HEK293 (cell line): ENCODE results near the gene TOM1.

Experiments
- CTCF ChIP-seq: fragments of 450-650 bp; formaldehyde crosslinking; IDR thresholded peaks from 2 replicates; pipeline ENCODE4 v1.5.1; 2016; ENCODE audit warnings: missing biosample characterization, missing genetic modification characterization
- ZFHX2 ChIP-seq: fragments of 450-650 bp; formaldehyde crosslinking; conservative IDR thresholded peaks from 2 replicates; pipeline ENCODE4 v1.5.1; 2016; ENCODE audit warnings: missing biosample characterization, missing genetic modification characterization
- ZFP3 ChIP-seq: fragments of 450-650 bp; formaldehyde crosslinking; IDR thresholded peaks from 2 replicates; pipeline ENCODE4 v1.5.1; 2016; ENCODE audit warnings: low read depth, missing biosample characterization, missing genetic modification characterization
- ZNF10 ChIP-seq: fragments of 450-650 bp; formaldehyde crosslinking; IDR thresholded peaks from 2 replicates; pipeline ENCODE4 v1.5.1; 2017; ENCODE audit warnings: missing biosample characterization, missing genetic modification characterization
- ZNF114 ChIP-seq: fragments of 450-650 bp; formaldehyde crosslinking; IDR thresholded peaks from 2 replicates; pipeline ENCODE4 v1.5.0; 2017; ENCODE audit warnings: missing biosample characterization, missing genetic modification characterization
- ZNF274 ChIP-seq, 2 experiments: fragments of 200-500 bp in 1 of 2; fragments of 450-650 bp in 1 of 2; sonication (Bioruptor generic) in 1 of 2; formaldehyde crosslinking in 1 of 2; IDR thresholded peaks; 2 replicates each; pipeline versions ENCODE4 v1.5.1 to v1.6.1; 2014 to 2016; ENCODE audit warnings: borderline replicate concordance in 1 of 2, inconsistent platforms in 1 of 2, low read length in 1 of 2, missing biosample characterization in 1 of 2, missing genetic modification characterization in 1 of 2
- ZNF426 ChIP-seq: fragments of 450-650 bp; formaldehyde crosslinking; IDR thresholded peaks from 2 replicates; pipeline ENCODE4 v1.5.1; 2017; ENCODE audit warnings: missing biosample characterization, missing genetic modification characterization, mild to moderate bottlenecking, inconsistent platforms, moderate library complexity
- ZNF664 ChIP-seq: fragments of 450-650 bp; formaldehyde crosslinking; IDR thresholded peaks from 2 replicates; pipeline ENCODE4 v1.5.1; 2016; ENCODE audit warnings: missing biosample characterization, missing genetic modification characterization
- ZNF704 ChIP-seq: fragments of 450-650 bp; formaldehyde crosslinking; IDR thresholded peaks from 2 replicates; pipeline ENCODE4 v1.5.1; 2016; ENCODE audit warnings: missing biosample characterization, missing genetic modification characterization
- ZNF747 ChIP-seq: fragments of 450-650 bp; formaldehyde crosslinking; IDR thresholded peaks from 2 replicates; pipeline ENCODE4 v1.5.1; 2016; ENCODE audit warnings: missing biosample characterization, missing genetic modification characterization

GRCh38 chr22:35257321-35258190, 42.1 kb upstream of the TOM1 start, which contains the start of gene HMGXB4:
- TF ChIP-seq ZNF704 (tag by site-specific recombination) (no peak), ZNF426 (tag by site-specific recombination) (no peak), ZNF747 (tag by site-specific recombination) (no peak), CTCF (tag by site-specific recombination) (peak; percentile 75), ZNF274 (IDR thresholded peaks at IDR 0.05; ENCODE audit: low read length) (no peak), ZNF274 (tag by site-specific recombination; IDR thresholded peaks at IDR 0.05; ENCODE audit: borderline replicate concordance) (no peak), ZFHX2 (tag by site-specific recombination) (peak; percentile 64), ZNF114 (no peak), ZNF664 (peak; percentile 96; the same call in 1 of the 2 replicates), ZNF10 (no peak; the same call in 1 of the 2 replicates), ZFP3 (no peak)
